H9 (cell line): ENCODE data around the gene ANKRD23. TPM values are rescaled to one million over a fixed set of nuclear protein-coding genes. Genes with fewer than 3 reads are reported as not detected.

Experiments used
- DNase-seq: peaks from one replicate; pipeline ENCODE4 v3.0.0-alpha.2; 2017
- H2AFZ ChIP-seq: one replicate; pipeline ENCODE4 v1.6.1; 2013; ENCODE audit warnings: mild to moderate bottlenecking, low read length, control low read depth, moderate library complexity
- H2AK5ac ChIP-seq: 2 replicates; pipeline ENCODE4 v1.6.1; 2013; ENCODE audit warnings: low read length, control low read depth, mixed read lengths; ENCODE audit not compliant: insufficient read length
- H2BK120ac ChIP-seq: one replicate; pipeline ENCODE4 v1.6.1; 2013; ENCODE audit warnings: low read depth, mild to moderate bottlenecking, low read length, control low read depth, inconsistent platforms; ENCODE audit not compliant: poor library complexity, severe bottlenecking
- H2BK12ac ChIP-seq: 2 replicates; pipeline ENCODE4 v1.6.1; 2013; ENCODE audit warnings: low read length, control low read depth, mixed read lengths, low read depth; ENCODE audit not compliant: insufficient read length
- H2BK15ac ChIP-seq: 2 replicates; pipeline ENCODE4 v1.6.1; 2013; ENCODE audit warnings: low read depth, low read length, control low read depth
- H2BK20ac ChIP-seq: one replicate; pipeline ENCODE4 v1.6.1; 2013; ENCODE audit warnings: low read depth, mild to moderate bottlenecking, low read length, control low read depth, inconsistent platforms; ENCODE audit not compliant: poor library complexity, severe bottlenecking
- H2BK5ac ChIP-seq: 2 replicates; pipeline ENCODE4 v1.6.1; 2013; ENCODE audit warnings: low read length, control low read depth, mixed read lengths; ENCODE audit not compliant: insufficient read length
- H3K14ac ChIP-seq: 2 replicates; pipeline ENCODE4 v1.6.1; 2013; ENCODE audit warnings: low read length, control low read depth; ENCODE audit not compliant: insufficient read depth
- H3K18ac ChIP-seq: 2 replicates; pipeline ENCODE4 v1.6.1; 2013; ENCODE audit warnings: low read depth, mild to moderate bottlenecking, mixed read lengths, low read length, control low read depth; ENCODE audit not compliant: insufficient read length
- H3K23ac ChIP-seq: 2 replicates; pipeline ENCODE4 v1.6.1; 2013; ENCODE audit warnings: low read length, control low read depth, mixed read lengths, low read depth; ENCODE audit not compliant: insufficient read length
- H3K23me2 ChIP-seq: 2 replicates; pipeline ENCODE4 v1.6.1; 2013; ENCODE audit warnings: low read depth, mild to moderate bottlenecking, mixed read lengths, low read length, control low read depth; ENCODE audit not compliant: insufficient read length, poor library complexity, severe bottlenecking
- H3K27ac ChIP-seq: 2 replicates; pipeline ENCODE4 v1.5.1; 2013; ENCODE audit warnings: low read length, control low read depth, mixed read lengths, low read depth; ENCODE audit not compliant: insufficient read length
- H3K27me3 ChIP-seq: 2 replicates; pipeline ENCODE4 v1.6.1; 2013; ENCODE audit warnings: low read length, control low read depth, inconsistent platforms; ENCODE audit not compliant: insufficient read depth
- H3K4ac ChIP-seq: 2 replicates; pipeline ENCODE4 v1.6.1; 2013; ENCODE audit warnings: low read depth, mild to moderate bottlenecking, control low read depth, inconsistent platforms, low read length, moderate library complexity
- H3K4me1 ChIP-seq: 2 replicates; pipeline ENCODE4 v1.6.1; 2013; ENCODE audit warnings: low read length, control low read depth, inconsistent platforms; ENCODE audit not compliant: insufficient read depth
- H3K4me2 ChIP-seq: 2 replicates; pipeline ENCODE4 v1.6.1; 2013; ENCODE audit warnings: low read length, control low read depth, mixed read lengths; ENCODE audit not compliant: insufficient read length, insufficient read depth
- H3K56ac ChIP-seq: 2 replicates; pipeline ENCODE4 v1.6.1; 2013; ENCODE audit warnings: low read depth, mild to moderate bottlenecking, mixed read lengths, low read length, control low read depth; ENCODE audit not compliant: insufficient read length
- H3K79me1 ChIP-seq: 2 replicates; pipeline ENCODE4 v1.6.1; 2013; ENCODE audit warnings: low read depth, mild to moderate bottlenecking, moderate library complexity, low read length, control low read depth, inconsistent platforms; ENCODE audit not compliant: insufficient read depth, poor library complexity, severe bottlenecking
- H3K79me2 ChIP-seq: 2 replicates; pipeline ENCODE4 v1.6.1; 2013; ENCODE audit warnings: low read length, control low read depth, inconsistent platforms; ENCODE audit not compliant: insufficient read depth
- H3K9ac ChIP-seq: 2 replicates; pipeline ENCODE4 v1.6.1; 2013; ENCODE audit warnings: low read length, control low read depth, mixed read lengths; ENCODE audit not compliant: insufficient read length; ENCODE audit errors: extremely low read depth
- H3K9me3 ChIP-seq: one replicate; pipeline ENCODE4 v1.6.1; 2013; ENCODE audit warnings: low read depth, low read length, inconsistent platforms; ENCODE audit not compliant: control insufficient read depth
- H3T11ph ChIP-seq: one replicate; pipeline ENCODE4 v1.6.1; 2013; ENCODE audit warnings: mild to moderate bottlenecking, low read length, control low read depth, inconsistent platforms
- H4K20me1 ChIP-seq: one replicate; pipeline ENCODE4 v1.6.1; 2013; ENCODE audit not compliant: control insufficient read depth, insufficient read length, insufficient read depth
- H4K5ac ChIP-seq: 2 replicates; pipeline ENCODE4 v1.6.1; 2013; ENCODE audit warnings: low read depth, mild to moderate bottlenecking, mixed read lengths, low read length, control low read depth; ENCODE audit not compliant: insufficient read length
- H4K8ac ChIP-seq: replicated peaks from 2 replicates; pipeline ENCODE4 v1.6.1; 2013; ENCODE audit warnings: low read length, control low read depth, mixed read lengths, low read depth; ENCODE audit not compliant: insufficient read length
- H4K91ac ChIP-seq: 2 replicates; pipeline ENCODE4 v1.6.1; 2013; ENCODE audit warnings: low read depth, mild to moderate bottlenecking, moderate library complexity, mixed read lengths, low read length, control low read depth; ENCODE audit not compliant: insufficient read length
- H3K27ac Mint-ChIP-seq, 3 experiments: 2 replicates in 2 of 3; 3 replicates in 1 of 3; pipeline ENCODE4 v1.8.0; 2020 to 2021; ENCODE audit warnings: mixed read lengths in 3 of 3, mild to moderate bottlenecking in 1 of 3, moderate library complexity in 1 of 3
- H3K27me3 Mint-ChIP-seq: 2 replicates; pipeline ENCODE4 v1.8.0; 2021; ENCODE audit warnings: low read depth, mild to moderate bottlenecking, moderate library complexity, mixed read lengths
- H3K36me3 Mint-ChIP-seq, 3 experiments: 2 replicates in 2 of 3; 3 replicates in 1 of 3; pipeline ENCODE4 v1.8.0; 2020 to 2021; ENCODE audit warnings: low read depth in 3 of 3, mixed read lengths in 3 of 3; ENCODE audit not compliant: insufficient read depth in 1 of 3
- H3K4me1 Mint-ChIP-seq, 2 experiments: 2 replicates each; pipeline ENCODE4 v1.8.0; 2020; ENCODE audit warnings: mixed read lengths in 2 of 2
- H3K4me3 Mint-ChIP-seq, 2 experiments: 2 replicates in 1 of 2; 3 replicates in 1 of 2; pipeline ENCODE4 v1.8.0; 2020 to 2021; ENCODE audit warnings: mild to moderate bottlenecking in 2 of 2, mixed read lengths in 2 of 2, moderate library complexity in 1 of 2
- H3K9me3 Mint-ChIP-seq, 2 experiments: 2 replicates in 1 of 2; 3 replicates in 1 of 2; pipeline ENCODE4 v1.8.0; 2020; ENCODE audit warnings: mild to moderate bottlenecking in 2 of 2, mixed read lengths in 2 of 2, moderate library complexity in 1 of 2
- CTCF ChIP-seq: fragments of 200-600 bp; sonication (generic); conservative IDR thresholded peaks from 3 replicates; pipeline ENCODE4 v1.8.0; 2021; ENCODE audit warnings: antibody characterized with exemption, mild to moderate bottlenecking
- WGBS: extraction: QIAGEN DNeasy Blood & Tissue Kit; methylation state at CpG from one replicate; pipeline ENCODE4 v1.1.7; 2013; ENCODE audit warnings: missing lambda C conversion rate, low lambda C conversion rate, mixed read lengths; ENCODE audit not compliant: insufficient read length; ENCODE audit errors: extremely low coverage; 5-methylcytosine and 5-hydroxymethylcytosine counted together
- total RNA-seq: library from RNA; stranded (reverse); gene quantifications from 2 replicates; pipeline ENCODE4 v1.2.1, GENCODE V29; 2021

Gene ANKRD23
- total RNA-seq, 1 experiment from 2014 or later = 2.4 TPM

DNA sequence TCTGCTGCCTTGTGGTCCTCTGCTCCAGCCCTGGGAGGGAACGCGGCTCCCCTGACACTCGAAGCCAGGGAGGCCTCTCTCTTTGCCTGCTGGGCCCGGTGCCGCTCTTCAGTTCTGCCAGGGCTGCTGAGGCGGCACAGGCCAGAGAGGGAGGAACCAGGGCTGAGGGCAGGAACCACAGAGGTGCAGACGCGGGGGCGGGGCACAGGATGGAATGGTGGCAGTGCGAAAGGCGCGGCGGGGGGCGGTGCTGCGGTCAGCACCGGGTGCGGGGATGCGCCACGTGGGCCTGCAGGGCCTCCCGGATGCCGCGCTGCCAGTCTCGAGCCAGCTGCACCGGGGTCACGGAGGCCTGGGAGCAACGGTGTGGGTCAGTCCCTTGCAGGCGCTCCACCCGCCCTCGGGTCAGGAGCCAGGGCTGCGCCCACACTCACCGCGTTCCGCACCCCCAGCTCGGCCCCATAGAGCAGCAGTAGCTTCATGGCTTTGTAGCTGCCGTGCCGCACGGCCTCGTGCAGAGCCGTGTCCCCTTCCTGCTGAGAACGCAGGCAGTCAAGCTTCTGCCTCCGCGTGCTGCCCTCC, 4.4 kb downstream of the ANKRD23 start:
- H2BK5ac ChIP-seq = no peak overlapping the region
- H3K27ac ChIP-seq = no peak overlapping the region
- H3K23me2 ChIP-seq = no peaks in the 10 kb centered on the region
- H3K56ac ChIP-seq = no peak overlapping the region
- no peak overlapping the region for H2BK120ac ChIP-seq
- H3K27me3 ChIP-seq = no peaks in the 10 kb centered on the region
- peaks cover 4 to 27% (median 12%) of the 10 kb centered on the region in 3 experiments; a peak in 4 of 7 replicates for H3K36me3 Mint-ChIP-seq
- 0 out of 7 replicates have a peak overlapping the region, but pooled peaks of 2 of the 3 experiments have one; percentile 51 to 64 for H3K27ac Mint-ChIP-seq
- no CpG with 5 or more reads among the region's 42 CpGs for WGBS
- no peak overlapping the region for H3K18ac ChIP-seq
- H3K4me1 Mint-ChIP-seq = peaks cover 0 to 9% of the 10 kb centered on the region in 2 experiments; a peak in 2 of 4 replicates
- H3K4ac ChIP-seq = no peak overlapping the region
- peak; percentile 73 for DNase-seq
- H3K9me3 ChIP-seq = no peaks in the 10 kb centered on the region
- H4K91ac ChIP-seq = no peak overlapping the region
- no peak overlapping the region for H4K8ac ChIP-seq
- H3T11ph ChIP-seq = no peak overlapping the region
- TF ChIP-seq CTCF = no peak
- H2BK15ac ChIP-seq = no peak overlapping the region
- no peak overlapping the region for H3K23ac ChIP-seq
- no peak overlapping the region for H4K5ac ChIP-seq
- H3K79me1 ChIP-seq = no peaks in the 10 kb centered on the region
- no peak overlapping the region; the same call in 1 of the 2 replicates for H3K14ac ChIP-seq
- no peaks in the 10 kb centered on the region for H4K20me1 ChIP-seq
- H2AFZ ChIP-seq = no peak overlapping the region
- no peak overlapping the region for H3K9ac ChIP-seq
- H3K4me2 ChIP-seq = no peak overlapping the region
- no peak overlapping the region for H2BK12ac ChIP-seq
- no peaks in the 10 kb centered on the region for H3K4me1 ChIP-seq
- no peak overlapping the region for H2AK5ac ChIP-seq
- no peaks in the 10 kb centered on the region for H3K79me2 ChIP-seq
- no peak overlapping the region for H3K4me3 Mint-ChIP-seq
- no peaks in the 10 kb centered on the region for H3K9me3 Mint-ChIP-seq
- H2BK20ac ChIP-seq = no peak overlapping the region
- no peaks in the 10 kb centered on the region; the same call in none of the 2 replicates for H3K27me3 Mint-ChIP-seq
